Upper lobe of left lung (tissue), 6 donors: ENCODE data around the gene TBC1D16. TPM values are rescaled to one million over a fixed set of nuclear protein-coding genes. Genes with fewer than 3 reads are reported as not detected.
A peak's percentile ranks its signal among the peaks of the same experiment; 100 is the strongest.

Experiments
- ATAC-seq, 2 donors: fragments of 200-7000 bp; cut with Tn5 transposase; one replicate each; pipeline ENCODE4 v1.9.1; 2022; ENCODE audit warnings: mild to moderate bottlenecking in 2 of 2, moderate library complexity in 2 of 2; ENCODE audit not compliant: low FRiP score in 2 of 2
- DNase-seq, 2 donors: peaks; one replicate each; pipeline ENCODE4 v3.0.0-alpha.2; 2019 to 2020
- H3K27ac ChIP-seq, 4 donors: fragments of 200-600 bp; sonication (generic); one replicate each; pipeline ENCODE4 v1.5.1; 2016 to 2019
- H3K27me3 ChIP-seq, 4 donors: fragments of 200-600 bp; sonication (generic); one replicate each; pipeline ENCODE4 v1.5.1; 2017 to 2019
- H3K36me3 ChIP-seq, 4 donors: fragments of 200-600 bp; sonication (generic); one replicate each; pipeline ENCODE4 v1.5.1; 2016 to 2019
- H3K4me1 ChIP-seq, 4 donors: fragments of 200-600 bp; sonication (generic); one replicate each; pipeline ENCODE4 v1.5.1; 2018 to 2019
- H3K4me3 ChIP-seq, 4 donors: fragments of 200-600 bp; sonication (generic); one replicate each; pipeline ENCODE4 v1.5.1; 2017 to 2019; ENCODE audit warnings: mild to moderate bottlenecking in 2 of 4, moderate library complexity in 1 of 4
- H3K9me3 ChIP-seq, 4 donors: fragments of 200-600 bp; sonication (generic); one replicate each; pipeline ENCODE4 v1.5.1; 2018 to 2019
- CTCF ChIP-seq, 6 experiments: fragments of 450-650 bp in 4 of 6; fragments of 200-600 bp in 2 of 6; sonication (generic) in 2 of 6; IDR thresholded peaks; one replicate each; pipeline ENCODE4 v1.5.1; 2016 to 2019; ENCODE audit warnings: antibody characterized with exemption in 6 of 6
- EP300 ChIP-seq, 4 donors: sonication (generic); formaldehyde crosslinking; IDR thresholded peaks; one replicate each; pipeline ENCODE4 v1.5.1; 2017; ENCODE audit warnings: antibody characterized with exemption in 4 of 4, control low read depth in 2 of 4
- POLR2A ChIP-seq, 4 donors: fragments of 450-650 bp; IDR thresholded peaks; one replicate each; pipeline ENCODE4 v1.5.1; 2016 to 2017; ENCODE audit warnings: antibody characterized with exemption in 4 of 4, mild to moderate bottlenecking in 2 of 4
- POLR2AphosphoS5 ChIP-seq, 2 donors: sonication (generic); formaldehyde crosslinking; IDR thresholded peaks; one replicate each; pipeline ENCODE4 v1.5.1; 2017; ENCODE audit warnings: antibody characterized with exemption in 2 of 2
- WGBS, 2 donors: methylation state at CpG; one replicate each; pipeline ENCODE4 v1.1.5; 2017 to 2018; 5-methylcytosine and 5-hydroxymethylcytosine counted together
- total RNA-seq, 6 donors: library from RNA; depleted of rRNA in 4 of 6; stranded (reverse); fragments of >200 nt in 4 of 6; gene quantifications; one replicate each; pipeline versions ENCODE4 v1.1.0 to v1.2.1, GENCODE V29; 2016 to 2021
- donor health status: DM: no; HTN: no; CAD: no; lungs with moderate emphysema.
- donor health status: DM: no; HTN: yes; CAD: no; lungs with severe emphysema.

TBC1D16 gene
- total RNA-seq, 6 donors from 2014 or later = 15.6 to 60.8 (median 24.1) TPM

GRCh38 chr17:79930877-79931816 lies 104.5 kb downstream of the TBC1D16 start:
- Histone ChIP-seq H3K9me3 (no peaks in the 10 kb centered on the region), H3K27me3 (peaks cover 0 to 27% (median 8%) of the 10 kb centered on the region in 4 donors), H3K4me1 (peaks cover 6 to 29% (median 13%) of the 10 kb centered on the region in 4 donors), H3K27ac (no peak overlapping the region), H3K36me3 (no peaks in the 10 kb centered on the region), H3K4me3 (no peak overlapping the region)
- WGBS, 2 donors = 32 to 34% methylated on average over 8 to 15 of the region's 17 CpGs
- DNase-seq = peak in 1 of 2 donors; percentile 50
- no peak for TF ChIP-seq EP300 (IDR thresholded peaks at IDR 0.05)
- no peak for TF ChIP-seq POLR2AphosphoS5 (IDR thresholded peaks at IDR 0.05)
- TF ChIP-seq CTCF (IDR thresholded peaks at IDR 0.05) = no peak
- TF ChIP-seq POLR2A (IDR thresholded peaks at IDR 0.05) = no peak
- no peak for ATAC-seq

GRCh38 chr17:79930062-79930876 lies 105.4 kb downstream of the TBC1D16 start:
- ATAC-seq = no peak
- TF ChIP-seq EP300 (IDR thresholded peaks at IDR 0.05) = no peak
- TF ChIP-seq POLR2A (IDR thresholded peaks at IDR 0.05) = no peak
- TF ChIP-seq POLR2AphosphoS5 (IDR thresholded peaks at IDR 0.05) = no peak
- TF ChIP-seq CTCF (IDR thresholded peaks at IDR 0.05) = no peak
- no peaks in the 10 kb centered on the region for H3K9me3 ChIP-seq
- H3K36me3 ChIP-seq = no peaks in the 10 kb centered on the region
- peak in 1 of 2 donors; percentile 75 for DNase-seq
- peaks cover 6 to 36% (median 18%) of the 10 kb centered on the region in 4 donors for H3K4me1 ChIP-seq
- H3K27ac ChIP-seq = no peak overlapping the region
- peak overlapping the region in 3 of 4 donors; percentile 10 to 34 (median 13) for H3K4me3 ChIP-seq
- 2 to 3% methylated on average over 26 to 27 of the region's 59 CpGs for WGBS, 2 donors
- H3K27me3 ChIP-seq = peaks cover 0 to 27% (median 8%) of the 10 kb centered on the region in 4 donors

- Histone ChIP-seq H3K27ac (no peak overlapping the region), H3K4me1 (peaks cover 11 to 44% (median 22%) of the 10 kb centered on the region in 4 donors), H3K36me3 (no peaks in the 10 kb centered on the region), H3K4me3 (no peak overlapping the region), H3K27me3 (peaks cover 0 to 27% (median 8%) of the 10 kb centered on the region in 4 donors), H3K9me3 (no peaks in the 10 kb centered on the region)
- TF ChIP-seq CTCF (IDR thresholded peaks at IDR 0.05) (no peak), POLR2A (IDR thresholded peaks at IDR 0.05) (no peak), POLR2AphosphoS5 (IDR thresholded peaks at IDR 0.05) (no peak), EP300 (IDR thresholded peaks at IDR 0.05) (no peak)
- ATAC-seq (no peak), DNase-seq (peak in 1 of 2 donors; percentile 58)
- 67 to 87% methylated on average over 13 to 18 of the region's 25 CpGs for whole genome bisulfite sequencing, 2 donors
Observed at GRCh38 chr17:79929257-79930061, 106.2 kb downstream of the TBC1D16 start.

- DNase-seq = peak in 1 of 2 donors; percentile 42
- ATAC-seq = no peak
- Histone ChIP-seq H3K27ac (no peak overlapping the region), H3K4me3 (no peak overlapping the region), H3K9me3 (no peaks in the 10 kb centered on the region), H3K27me3 (peaks cover 0 to 27% (median 8%) of the 10 kb centered on the region in 4 donors), H3K4me1 (peaks cover 11 to 37% (median 20%) of the 10 kb centered on the region in 4 donors), H3K36me3 (no peaks in the 10 kb centered on the region)
- no peak for TF ChIP-seq EP300 (IDR thresholded peaks at IDR 0.05)
- TF ChIP-seq CTCF (IDR thresholded peaks at IDR 0.05) = no peak
- TF ChIP-seq POLR2A (IDR thresholded peaks at IDR 0.05) = no peak
- no peak for TF ChIP-seq POLR2AphosphoS5 (IDR thresholded peaks at IDR 0.05)
- WGBS, 2 donors = 87 to 92% methylated on average over 9 to 13 of the region's 16 CpGs
Observed at GRCh38 chr17:79928502-79929256, 107.0 kb downstream of the TBC1D16 start.
